Neural progenitor cell (in vitro differentiated cells): ENCODE measurements around the gene CHST13. TPM values are rescaled to one million over a fixed set of nuclear protein-coding genes. Genes with fewer than 3 reads are reported as not detected.
A peak's percentile ranks its signal among the peaks of the same experiment; 100 is the strongest.

Experiments
- DNase-seq: peaks from one replicate; pipeline ENCODE4 v3.0.0-alpha.2; 2016; ENCODE audit warnings: low spot score
- H2AFZ ChIP-seq: fragments of 200-600 bp; sonication (generic); replicated peaks from 2 replicates; pipeline ENCODE4 v1.6.1; 2016; ENCODE audit warnings: antibody characterized with exemption
- H3F3A ChIP-seq: fragments of 200-600 bp; sonication (generic); 2 replicates; pipeline ENCODE4 v1.6.1; 2016; ENCODE audit warnings: antibody characterized with exemption, low read depth
- H3K27ac ChIP-seq: fragments of 200-600 bp; sonication (generic); 2 replicates; pipeline ENCODE4 v1.5.1; 2016; ENCODE audit warnings: mild to moderate bottlenecking
- H3K27me3 ChIP-seq: fragments of 200-600 bp; sonication (generic); 2 replicates; pipeline ENCODE4 v1.6.1; 2016; ENCODE audit warnings: mild to moderate bottlenecking, moderate library complexity
- H3K36me3 ChIP-seq: fragments of 200-600 bp; sonication (generic); 2 replicates; pipeline ENCODE4 v1.5.1; 2016
- H3K4me1 ChIP-seq: fragments of 200-600 bp; sonication (generic); 2 replicates; pipeline ENCODE4 v1.6.1; 2016; ENCODE audit warnings: mixed run types
- H3K4me2 ChIP-seq: fragments of 200-600 bp; sonication (generic); 2 replicates; pipeline ENCODE4 v1.6.1; 2016
- H3K4me3 ChIP-seq: fragments of 200-600 bp; sonication (generic); 2 replicates; pipeline ENCODE4 v1.5.1; 2016
- H3K79me2 ChIP-seq: fragments of 200-600 bp; sonication (generic); 2 replicates; pipeline ENCODE4 v1.6.1; 2016; ENCODE audit warnings: low read depth
- H3K9ac ChIP-seq: fragments of 200-600 bp; sonication (generic); 2 replicates; pipeline ENCODE4 v1.6.1; 2016
- H3K9me3 ChIP-seq: fragments of 200-600 bp; sonication (generic); 2 replicates; pipeline ENCODE4 v1.5.1; 2016; ENCODE audit warnings: low read depth
- H4K20me1 ChIP-seq: fragments of 200-600 bp; sonication (generic); 2 replicates; pipeline ENCODE4 v1.6.1; 2016; ENCODE audit warnings: low read depth
- H3K27ac Mint-ChIP-seq: 3 replicates; pipeline ENCODE4 v1.8.0; 2021; ENCODE audit warnings: mixed read lengths
- H3K27me3 Mint-ChIP-seq: 2 replicates; pipeline ENCODE4 v1.8.0; 2022; ENCODE audit warnings: low read depth, mild to moderate bottlenecking, inconsistent platforms, moderate library complexity, mixed read lengths; ENCODE audit not compliant: insufficient read depth
- H3K36me3 Mint-ChIP-seq: 3 replicates; pipeline ENCODE4 v1.8.0; 2021; ENCODE audit warnings: mixed read lengths
- H3K4me1 Mint-ChIP-seq: 3 replicates; pipeline ENCODE4 v1.8.0; 2021; ENCODE audit warnings: mixed read lengths
- H3K4me3 Mint-ChIP-seq: 3 replicates; pipeline ENCODE4 v1.8.0; 2021; ENCODE audit warnings: mild to moderate bottlenecking, moderate library complexity, mixed read lengths
- H3K9me3 Mint-ChIP-seq: 3 replicates; pipeline ENCODE4 v1.8.0; 2020; ENCODE audit warnings: mixed read lengths
- EZH2 ChIP-seq: fragments of 200-600 bp; sonication (generic); IDR thresholded peaks from 2 replicates; pipeline ENCODE4 v1.6.1; 2017; ENCODE audit warnings: antibody characterized with exemption, mild to moderate bottlenecking, moderate library complexity
- EZH2phosphoT487 ChIP-seq: fragments of 200-600 bp; sonication (generic); IDR thresholded peaks from 2 replicates; pipeline ENCODE4 v1.6.1; 2017; ENCODE audit warnings: antibody characterized with exemption
- total RNA-seq: library from RNA; depleted of rRNA; stranded (reverse); fragments of >200 nt; gene quantifications from 2 replicates; pipeline ENCODE4 v1.2.3, GENCODE V29; 2015; ENCODE audit warnings: low replicate concordance
- TF ChIP-seq, protein P1 (sequence below): fragments of 200-600 bp; sonication (generic); IDR thresholded peaks from 2 replicates; pipeline ENCODE4 v1.5.1; 2017; ENCODE audit warnings: antibody characterized with exemption, mild to moderate bottlenecking

Gene CHST13
- total RNA-seq, 1 donor from 2014 or later = 0.09 TPM

DNA sequence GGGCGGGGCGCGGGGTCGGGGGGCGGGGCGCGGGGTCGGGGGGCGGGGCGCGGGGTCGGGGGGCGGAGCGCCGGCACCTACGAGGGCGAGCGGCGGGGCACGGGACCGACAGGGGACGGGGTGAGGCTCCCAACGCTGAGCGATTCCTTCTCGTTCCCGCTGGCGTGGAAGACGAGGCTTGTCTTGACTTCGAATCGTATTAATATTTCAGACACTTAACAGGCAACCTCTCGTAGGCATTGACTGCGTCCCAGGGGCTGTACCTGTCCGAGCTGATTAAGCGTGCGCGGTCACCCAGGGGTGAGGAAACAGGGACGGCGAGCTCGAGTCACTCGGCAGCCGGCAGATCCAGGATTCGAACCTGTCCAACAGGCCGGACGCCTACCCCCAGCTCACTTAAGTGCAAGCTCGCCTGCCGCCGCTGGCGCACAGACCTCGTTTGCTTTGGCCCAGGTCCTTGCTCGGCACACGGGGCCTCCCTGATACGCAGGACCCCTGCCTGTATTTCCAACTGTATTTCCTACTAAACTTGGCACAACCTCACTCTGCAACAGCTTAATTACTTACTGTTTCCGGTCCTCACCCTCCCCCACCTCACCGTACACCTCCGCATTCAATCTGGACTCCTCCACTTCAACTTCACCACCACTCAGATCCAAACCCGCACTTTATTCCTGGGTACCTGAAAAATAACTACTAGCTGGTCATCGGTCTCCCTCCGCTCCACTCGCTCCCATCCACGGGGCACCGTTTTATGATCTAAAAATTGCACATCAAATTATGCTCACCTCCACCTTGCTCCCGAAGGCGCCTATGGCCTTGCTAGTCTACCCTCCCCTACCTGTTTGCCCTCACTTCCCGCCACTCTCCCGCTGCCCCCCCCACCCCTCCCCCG lies 47.5 kb upstream of the CHST13 start:
- H3K36me3 Mint-ChIP-seq = peaks cover 2% of the 10 kb centered on the region
- H3K9ac ChIP-seq = no peak overlapping the region
- no peak overlapping the region for H3K27ac Mint-ChIP-seq
- H3K4me3 ChIP-seq = peak overlapping the region; percentile 57
- H3K4me2 ChIP-seq = peak overlapping the region; percentile 86
- TF ChIP-seq EZH2 (no peak), EZH2phosphoT487 (no peak)
- TF ChIP-seq, protein P1, sequence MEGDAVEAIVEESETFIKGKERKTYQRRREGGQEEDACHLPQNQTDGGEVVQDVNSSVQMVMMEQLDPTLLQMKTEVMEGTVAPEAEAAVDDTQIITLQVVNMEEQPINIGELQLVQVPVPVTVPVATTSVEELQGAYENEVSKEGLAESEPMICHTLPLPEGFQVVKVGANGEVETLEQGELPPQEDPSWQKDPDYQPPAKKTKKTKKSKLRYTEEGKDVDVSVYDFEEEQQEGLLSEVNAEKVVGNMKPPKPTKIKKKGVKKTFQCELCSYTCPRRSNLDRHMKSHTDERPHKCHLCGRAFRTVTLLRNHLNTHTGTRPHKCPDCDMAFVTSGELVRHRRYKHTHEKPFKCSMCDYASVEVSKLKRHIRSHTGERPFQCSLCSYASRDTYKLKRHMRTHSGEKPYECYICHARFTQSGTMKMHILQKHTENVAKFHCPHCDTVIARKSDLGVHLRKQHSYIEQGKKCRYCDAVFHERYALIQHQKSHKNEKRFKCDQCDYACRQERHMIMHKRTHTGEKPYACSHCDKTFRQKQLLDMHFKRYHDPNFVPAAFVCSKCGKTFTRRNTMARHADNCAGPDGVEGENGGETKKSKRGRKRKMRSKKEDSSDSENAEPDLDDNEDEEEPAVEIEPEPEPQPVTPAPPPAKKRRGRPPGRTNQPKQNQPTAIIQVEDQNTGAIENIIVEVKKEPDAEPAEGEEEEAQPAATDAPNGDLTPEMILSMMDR = no peak
- H4K20me1 ChIP-seq = peaks cover 36% of the 10 kb centered on the region
- no peaks in the 10 kb centered on the region for H3K9me3 ChIP-seq
- no peak for DNase-seq
- H3K27me3 ChIP-seq = peaks cover 5% of the 10 kb centered on the region
- no peaks in the 10 kb centered on the region for H3K9me3 Mint-ChIP-seq
- H3K36me3 ChIP-seq = peaks cover 1% of the 10 kb centered on the region
- H3K27me3 Mint-ChIP-seq = peaks cover 4% of the 10 kb centered on the region
- H3K4me1 ChIP-seq = peaks cover 22% of the 10 kb centered on the region
- peak overlapping the region; percentile 86 for H2AFZ ChIP-seq
- no peak overlapping the region for H3K27ac ChIP-seq
- H3F3A ChIP-seq = peaks cover 10% of the 10 kb centered on the region
- H3K4me3 Mint-ChIP-seq = peak overlapping the region; percentile 79
- H3K79me2 ChIP-seq = peaks cover 36% of the 10 kb centered on the region
- peaks cover 32% of the 10 kb centered on the region for H3K4me1 Mint-ChIP-seq

DNA sequence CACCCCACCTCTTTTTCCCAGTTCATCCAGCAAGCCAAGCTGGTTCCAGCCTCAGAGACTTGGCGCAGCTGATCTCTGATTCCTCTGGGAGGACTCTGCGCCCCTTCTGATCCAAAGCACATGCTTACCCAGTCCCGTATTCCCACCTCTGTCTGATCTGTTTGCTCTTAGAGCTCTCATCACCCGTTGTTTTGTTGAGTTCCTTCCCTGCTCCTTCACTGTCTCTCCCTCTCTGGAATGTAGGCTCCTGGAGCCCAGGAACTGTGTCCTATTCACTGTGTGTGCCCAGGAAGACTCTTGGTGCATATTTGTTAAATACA lies 46.9 kb upstream of the CHST13 start:
- no peak for TF ChIP-seq EZH2
- TF ChIP-seq EZH2phosphoT487 = no peak
- TF ChIP-seq, protein P1 = no peak
- no peak overlapping the region for H2AFZ ChIP-seq
- peaks cover 5% of the 10 kb centered on the region for H3K27me3 ChIP-seq
- peaks cover 31% of the 10 kb centered on the region for H4K20me1 ChIP-seq
- H3K4me3 ChIP-seq = no peak overlapping the region
- peaks cover 30% of the 10 kb centered on the region for H3K79me2 ChIP-seq
- Mint-ChIP-seq H3K9me3 (no peaks in the 10 kb centered on the region), H3K4me3 (peak overlapping the region; percentile 70), H3K27me3 (peaks cover 4% of the 10 kb centered on the region), H3K27ac (no peak overlapping the region), H3K36me3 (peaks cover 2% of the 10 kb centered on the region), H3K4me1 (peaks cover 35% of the 10 kb centered on the region)
- no peaks in the 10 kb centered on the region for H3K36me3 ChIP-seq
- no peak overlapping the region for H3K9ac ChIP-seq
- DNase-seq = peak; percentile 25
- H3F3A ChIP-seq = peaks cover 10% of the 10 kb centered on the region
- no peaks in the 10 kb centered on the region for H3K9me3 ChIP-seq
- no peak overlapping the region for H3K4me2 ChIP-seq
- H3K4me1 ChIP-seq = peaks cover 22% of the 10 kb centered on the region
- H3K27ac ChIP-seq = no peak overlapping the region

- Histone ChIP-seq H3K9ac (no peak overlapping the region), H3K4me2 (no peak overlapping the region), H3K27ac (no peak overlapping the region), H2AFZ (no peak overlapping the region), H4K20me1 (peaks cover 14% of the 10 kb centered on the region), H3F3A (peaks cover 10% of the 10 kb centered on the region), H3K36me3 (no peaks in the 10 kb centered on the region), H3K9me3 (no peaks in the 10 kb centered on the region), H3K4me1 (peaks cover 4% of the 10 kb centered on the region), H3K27me3 (peaks cover 5% of the 10 kb centered on the region), H3K4me3 (no peak overlapping the region), H3K79me2 (peaks cover 13% of the 10 kb centered on the region)
- H3K27ac Mint-ChIP-seq = no peak overlapping the region
- TF ChIP-seq EZH2 (no peak), EZH2phosphoT487 (no peak)
- TF ChIP-seq, protein P1 = no peak
- no peaks in the 10 kb centered on the region for H3K9me3 Mint-ChIP-seq
- H3K4me1 Mint-ChIP-seq = peaks cover 18% of the 10 kb centered on the region
- DNase-seq = no peak
- peaks cover 7% of the 10 kb centered on the region for H3K27me3 Mint-ChIP-seq
- H3K36me3 Mint-ChIP-seq = no peaks in the 10 kb centered on the region
- H3K4me3 Mint-ChIP-seq = no peak overlapping the region
These were observed 45.2 kb upstream of the CHST13 start for GRCh38 chr3:126478581-126479310.
